Fibroblast of pulmonary artery (primary cell): ENCODE data around the gene PCDHA11.

Source experiments
- DNase-seq: peaks from one replicate; pipeline ENCODE4 v3.0.0-alpha.2; 2010; ENCODE audit warnings: low read depth
- H3K4me3 ChIP-seq: replicated peaks from 2 replicates; pipeline ENCODE4 v1.5.1; 2011; ENCODE audit warnings: low read depth, mild to moderate bottlenecking, control low read depth, low read length, moderate library complexity
- TF ChIP-seq, protein P1 (sequence below): IDR thresholded peaks from 2 replicates; pipeline ENCODE4 v1.5.1; 2011; ENCODE audit warnings: mild to moderate bottlenecking, control low read depth, low read length, inconsistent platforms; ENCODE audit errors: missing control alignments

Gene PCDHA11

DNA sequence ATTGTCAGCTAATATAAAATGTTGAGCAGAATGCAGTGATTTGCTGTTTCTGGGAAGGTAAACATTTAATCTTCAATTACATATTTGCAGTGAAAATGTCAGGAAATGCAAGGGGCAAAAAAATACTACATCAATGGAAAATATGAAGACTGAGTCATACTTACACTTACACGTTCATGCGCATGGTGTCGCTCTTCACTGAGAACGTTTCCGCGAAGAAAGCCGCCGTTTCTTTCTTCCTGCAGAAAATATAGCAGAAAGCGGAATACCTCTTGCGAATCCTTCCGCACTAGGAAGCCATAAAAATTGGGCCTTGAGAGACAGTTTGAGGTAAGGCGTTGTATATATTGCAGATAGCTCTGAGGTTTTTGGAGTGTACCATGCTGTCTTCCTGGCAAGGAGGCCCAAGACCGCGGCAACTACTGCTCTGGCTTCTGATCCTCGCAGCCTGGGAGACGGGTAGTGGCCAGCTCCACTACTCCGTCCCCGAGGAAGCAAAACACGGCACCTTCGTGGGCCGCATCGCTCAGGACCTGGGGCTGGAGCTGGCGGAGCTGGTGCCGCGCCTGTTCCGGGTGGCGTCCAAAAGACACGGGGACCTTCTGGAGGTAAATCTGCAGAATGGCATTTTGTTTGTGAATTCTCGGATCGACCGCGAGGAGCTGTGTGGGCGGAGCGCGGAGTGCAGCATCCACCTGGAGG lies 13.3 kb downstream of the PCDHA11 start, which contains the start of gene PCDHA13:
Gene PCDHA13, plus strand, starts transcription at position 236 of the 702 bp plus-strand sequence. Its CDS starts 145 bp downstream, at position 381.
- DNase-seq: peak; percentile 7
- H3K4me3 ChIP-seq: no peak within 1 kb of the TSS
- TF ChIP-seq, protein P1, sequence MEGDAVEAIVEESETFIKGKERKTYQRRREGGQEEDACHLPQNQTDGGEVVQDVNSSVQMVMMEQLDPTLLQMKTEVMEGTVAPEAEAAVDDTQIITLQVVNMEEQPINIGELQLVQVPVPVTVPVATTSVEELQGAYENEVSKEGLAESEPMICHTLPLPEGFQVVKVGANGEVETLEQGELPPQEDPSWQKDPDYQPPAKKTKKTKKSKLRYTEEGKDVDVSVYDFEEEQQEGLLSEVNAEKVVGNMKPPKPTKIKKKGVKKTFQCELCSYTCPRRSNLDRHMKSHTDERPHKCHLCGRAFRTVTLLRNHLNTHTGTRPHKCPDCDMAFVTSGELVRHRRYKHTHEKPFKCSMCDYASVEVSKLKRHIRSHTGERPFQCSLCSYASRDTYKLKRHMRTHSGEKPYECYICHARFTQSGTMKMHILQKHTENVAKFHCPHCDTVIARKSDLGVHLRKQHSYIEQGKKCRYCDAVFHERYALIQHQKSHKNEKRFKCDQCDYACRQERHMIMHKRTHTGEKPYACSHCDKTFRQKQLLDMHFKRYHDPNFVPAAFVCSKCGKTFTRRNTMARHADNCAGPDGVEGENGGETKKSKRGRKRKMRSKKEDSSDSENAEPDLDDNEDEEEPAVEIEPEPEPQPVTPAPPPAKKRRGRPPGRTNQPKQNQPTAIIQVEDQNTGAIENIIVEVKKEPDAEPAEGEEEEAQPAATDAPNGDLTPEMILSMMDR: no peak

DNA sequence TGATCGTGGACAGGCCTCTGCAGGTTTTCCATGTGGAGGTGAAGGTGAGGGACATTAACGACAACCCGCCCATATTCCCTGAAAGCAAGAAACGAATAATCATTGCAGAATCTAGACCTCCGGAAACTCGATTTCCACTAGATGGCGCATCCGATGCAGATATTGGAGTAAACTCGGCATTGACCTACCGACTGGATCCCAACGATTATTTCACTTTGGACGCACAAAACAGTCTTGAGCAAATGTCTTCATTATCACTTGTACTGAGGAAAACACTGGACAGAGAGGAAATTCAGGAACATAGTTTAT lies 13.8 kb downstream of the PCDHA11 start:
- TF ChIP-seq, protein P1: no peak
- H3K4me3 ChIP-seq: no peak overlapping the region

DNA sequence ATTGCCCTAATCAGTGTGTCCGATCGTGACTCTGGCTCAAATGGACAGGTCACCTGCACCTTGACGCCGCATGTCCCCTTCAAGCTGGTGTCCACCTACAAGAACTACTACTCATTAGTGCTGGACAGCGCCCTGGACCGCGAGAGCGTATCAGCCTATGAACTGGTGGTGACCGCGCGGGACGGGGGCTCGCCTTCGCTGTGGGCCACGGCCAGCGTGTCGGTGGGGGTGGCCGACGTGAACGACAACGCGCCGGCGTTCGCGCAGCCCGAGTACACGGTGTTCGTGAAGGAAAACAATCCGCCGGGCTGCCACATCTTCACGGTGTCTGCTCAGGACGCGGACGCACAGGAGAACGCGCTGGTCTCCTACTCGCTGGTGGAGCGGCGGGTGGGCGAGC lies 14.6 kb downstream of the PCDHA11 start:
- TF ChIP-seq, protein P1: no peak
- DNase-seq: no peak
- no peak overlapping the region for H3K4me3 ChIP-seq

More for the DNA sequence above, 13.8 kb downstream of the PCDHA11 start:
- no peak for DNase-seq

GRCh38 chr5:140883927-140884697 lies 15.4 kb downstream of the PCDHA11 start:
- H3K4me3 ChIP-seq: no peak overlapping the region
- TF ChIP-seq, protein P1: no peak
- DNase-seq: no peak

- TF ChIP-seq, protein P1: no peak
- no peak for DNase-seq
- no peak overlapping the region for H3K4me3 ChIP-seq
These were observed 47.6 kb downstream of the PCDHA11 start for GRCh38 chr5:140916325-140916724.
